Midbrain (tissue), 1 donor: ENCODE data around the gene PIN4.
"Not testable (repeated sequence)": the region's sequence is repeated elsewhere in the genome, so short reads cannot be mapped to it uniquely, and the experiment has no call there.

Experiments used
- DNase-seq: peaks from one replicate; lab custom pipeline; 2025; lab: John Stamatoyannopoulos, UW

Gene PIN4

DNA sequence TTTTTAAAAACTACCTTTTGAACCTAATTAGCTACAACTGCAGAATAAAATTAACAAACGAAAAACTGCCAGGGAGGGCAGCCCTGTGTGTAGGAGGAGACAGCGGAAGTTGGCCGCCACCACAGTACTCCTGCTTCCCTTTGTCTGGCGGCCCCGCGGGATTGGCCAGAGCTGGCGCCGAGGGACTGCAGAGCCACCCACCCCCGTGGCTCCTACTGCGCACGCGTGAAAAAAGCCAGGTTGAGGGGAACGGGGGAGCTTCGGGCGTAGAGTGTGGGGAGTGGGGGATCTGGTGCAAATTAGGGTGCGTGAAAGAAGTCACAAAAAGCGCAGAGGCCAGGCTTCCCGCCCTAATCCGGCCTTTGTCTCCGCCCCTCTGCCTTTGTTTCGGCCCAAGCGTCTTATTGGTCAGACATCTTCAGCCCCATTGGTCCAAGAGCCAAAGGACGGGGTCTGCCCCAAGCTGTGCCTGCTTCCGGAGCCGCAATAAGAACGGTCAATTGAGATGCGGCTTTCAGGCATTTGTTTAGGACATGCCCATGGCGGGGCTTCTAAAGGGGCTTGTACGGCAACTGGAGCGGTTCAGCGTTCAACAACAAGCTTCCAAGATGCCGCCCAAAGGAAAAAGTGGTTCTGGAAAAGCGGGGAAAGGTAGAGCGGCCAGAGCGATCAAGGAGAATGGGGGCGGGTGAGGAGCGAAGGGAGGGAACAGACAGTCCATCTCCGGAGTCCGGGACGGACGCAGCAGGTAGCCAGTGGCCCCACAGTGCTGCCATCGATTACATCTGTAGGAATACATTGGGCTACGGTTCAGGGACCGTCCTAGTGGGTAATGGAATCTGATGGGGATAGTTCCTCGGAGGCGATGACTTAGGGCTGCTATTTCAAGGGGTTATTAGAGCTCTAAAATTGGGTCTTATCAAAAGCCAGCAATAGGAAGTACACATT, at the start of gene PIN4:
TSS of gene PIN4 (plus strand) at position 580 of the 948 bp plus-strand sequence. CDS start at position 609, 29 bp downstream.
- DNase-seq, result peak; percentile 96

DNA sequence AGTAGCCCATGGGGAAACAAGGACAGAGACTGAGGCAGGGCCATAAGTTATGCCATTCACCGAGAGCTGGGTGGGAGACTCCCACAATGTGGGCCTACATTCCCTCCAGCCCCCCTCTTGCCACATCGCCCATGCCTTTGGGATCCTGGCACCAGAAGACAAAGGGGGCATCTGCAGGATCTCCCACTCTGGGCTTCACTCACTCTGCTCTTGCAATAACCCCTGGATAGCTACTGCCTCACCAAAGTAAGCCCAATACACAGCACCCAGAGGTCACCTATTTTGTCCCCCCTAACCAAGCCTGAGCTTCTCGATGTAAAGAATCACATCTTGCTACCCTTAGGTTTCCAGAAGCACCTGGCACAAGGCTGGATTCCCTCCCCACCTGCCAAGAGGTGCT, 49.1 kb upstream of the PIN4 start:
- DNase-seq, result no peak

DNA sequence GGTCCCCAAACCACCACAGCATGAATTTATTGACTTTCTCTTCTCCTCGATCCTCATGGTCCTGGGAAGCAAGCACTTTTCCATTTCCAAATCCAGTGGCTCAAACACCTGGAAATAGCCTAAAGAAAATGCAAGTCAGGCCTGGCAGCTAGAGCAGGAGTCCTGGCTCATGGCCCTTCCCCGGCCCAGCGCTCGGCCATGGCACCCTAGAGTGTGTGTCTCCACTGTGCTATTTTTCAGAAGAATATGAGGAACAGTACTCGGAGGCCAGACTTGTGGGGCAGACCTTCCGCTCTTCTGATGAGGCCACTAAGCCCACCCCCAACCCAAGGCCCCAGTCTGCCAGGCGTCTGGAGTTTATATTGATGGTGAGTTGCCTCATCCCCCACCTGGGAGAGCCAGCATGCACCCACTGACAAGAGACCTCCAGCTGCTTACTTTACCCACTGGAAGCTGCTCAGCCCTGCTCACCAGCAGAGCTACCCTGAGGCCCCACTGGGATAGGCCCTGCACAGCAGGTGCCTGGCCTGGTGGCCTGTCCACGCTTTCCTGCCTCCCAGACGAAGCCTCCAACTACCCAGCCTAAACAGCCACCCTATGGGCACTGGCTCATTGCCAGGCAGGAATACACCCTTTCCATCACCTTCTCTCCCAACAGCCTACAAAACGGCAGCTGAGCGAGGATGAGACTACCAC, 47.6 kb upstream of the PIN4 start:
- no peak for DNase-seq

DNA sequence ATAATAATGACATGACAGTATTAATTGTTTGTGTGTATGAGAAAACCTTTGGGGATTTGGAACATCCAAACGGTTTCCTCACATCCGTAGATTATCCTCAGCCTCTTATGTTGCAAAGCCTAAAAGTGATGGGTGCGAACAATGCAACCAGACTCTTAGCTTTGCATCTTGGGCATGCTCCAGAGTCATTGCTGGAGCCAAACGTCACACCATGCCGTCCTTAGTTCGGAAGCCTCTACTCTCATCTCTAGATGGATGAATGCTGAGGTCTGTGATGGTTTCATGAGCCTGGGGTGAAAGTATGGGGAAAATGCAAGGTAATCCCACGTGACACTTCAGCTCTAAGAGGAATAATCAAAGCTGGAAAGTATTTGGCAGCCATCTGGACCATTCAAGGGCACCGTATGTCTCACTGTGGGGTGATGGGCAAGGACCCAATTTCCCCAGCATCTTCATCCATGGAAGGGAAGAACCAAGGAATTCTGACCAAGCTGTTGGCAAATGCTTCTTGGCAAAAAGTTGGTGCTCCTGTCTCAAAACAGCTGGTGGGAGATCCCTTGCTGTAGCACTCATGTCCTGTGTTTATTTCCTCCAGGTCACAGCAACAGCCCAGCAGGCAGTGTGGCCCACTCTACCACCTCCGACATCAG, 43.6 kb upstream of the PIN4 start:
- DNase-seq, result no peak

DNA sequence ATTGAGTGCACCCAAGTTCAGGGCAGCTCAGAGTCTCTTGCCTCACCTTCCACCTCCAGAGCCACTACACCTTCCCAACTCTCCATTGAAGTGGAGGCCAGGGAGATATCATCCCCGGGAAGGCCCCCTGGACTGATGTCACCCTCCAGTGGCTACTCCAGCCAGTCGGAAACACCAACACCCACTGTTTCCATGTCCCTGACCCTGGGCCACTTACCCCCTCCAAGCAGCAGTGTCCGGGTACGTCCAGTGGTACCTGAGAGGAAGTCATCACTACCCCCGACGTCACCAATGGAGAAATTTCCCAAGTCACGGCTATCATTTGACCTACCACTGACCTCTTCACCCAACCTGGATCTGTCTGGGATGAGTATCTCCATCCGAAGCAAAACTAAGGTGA, 42.0 kb upstream of the PIN4 start:
- DNase-seq, result no peak

DNA sequence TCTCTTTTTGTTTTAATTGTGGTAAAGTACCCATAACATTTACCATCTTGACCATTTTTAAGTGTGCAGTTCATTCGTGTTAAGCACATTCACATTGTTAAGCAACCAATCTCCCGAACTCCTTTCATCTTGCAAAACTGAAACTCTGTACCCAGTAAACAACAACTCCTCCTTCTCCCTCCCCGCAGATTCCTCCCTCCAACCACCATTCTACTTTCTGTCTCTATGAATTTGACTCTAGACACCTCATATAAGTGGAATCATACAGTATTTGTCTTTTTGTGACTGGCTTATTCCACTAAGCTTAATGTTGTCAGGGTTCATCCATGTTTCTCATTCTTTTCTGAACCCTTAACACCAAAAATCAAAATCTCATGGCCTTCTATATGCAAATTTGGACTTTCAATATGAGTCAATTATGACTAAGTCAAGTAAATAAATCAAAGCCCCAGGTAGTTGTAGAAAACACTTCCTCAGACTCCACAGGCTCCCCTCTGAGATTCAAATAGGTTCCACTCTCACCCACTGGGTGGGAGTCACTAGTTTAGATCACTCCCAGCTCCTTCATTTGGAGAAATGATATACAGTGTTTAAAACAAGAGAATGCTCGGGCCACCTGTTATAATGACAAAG, 40.1 kb upstream of the PIN4 start:
- no peak for DNase-seq

DNA sequence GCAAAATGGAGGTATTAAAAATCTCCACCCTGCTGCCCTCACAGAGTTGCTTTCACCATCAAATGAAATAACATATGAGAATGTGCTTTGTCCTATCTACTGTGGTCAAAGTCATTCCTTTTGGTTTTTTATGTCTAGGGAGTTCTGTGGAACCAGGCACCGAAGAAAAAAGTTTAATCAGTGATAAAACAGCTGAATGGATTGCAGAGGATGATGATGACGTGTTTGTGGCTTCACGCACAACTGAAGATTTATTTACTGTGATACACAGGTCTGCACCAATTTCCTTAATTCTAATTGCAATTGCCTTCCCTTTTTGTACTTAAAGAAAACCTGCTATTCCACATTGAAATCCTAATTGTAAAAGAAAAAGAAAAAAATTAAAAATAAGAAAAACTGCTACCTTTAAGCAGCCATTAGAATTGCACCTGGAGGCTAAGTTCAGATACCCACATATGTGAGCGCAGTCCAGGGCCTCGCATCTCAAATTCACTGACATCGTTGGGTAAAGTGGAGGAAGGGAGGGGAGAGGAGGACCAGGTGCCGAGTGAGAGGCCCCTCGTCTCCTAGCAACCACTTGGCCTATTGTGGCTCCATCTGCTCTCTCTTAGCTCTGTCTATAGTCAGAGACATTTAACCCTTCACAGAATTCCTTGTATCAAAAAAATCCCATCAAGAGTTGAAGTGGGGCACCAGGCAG, 39.3 kb upstream of the PIN4 start:
- no peak for DNase-seq

DNA sequence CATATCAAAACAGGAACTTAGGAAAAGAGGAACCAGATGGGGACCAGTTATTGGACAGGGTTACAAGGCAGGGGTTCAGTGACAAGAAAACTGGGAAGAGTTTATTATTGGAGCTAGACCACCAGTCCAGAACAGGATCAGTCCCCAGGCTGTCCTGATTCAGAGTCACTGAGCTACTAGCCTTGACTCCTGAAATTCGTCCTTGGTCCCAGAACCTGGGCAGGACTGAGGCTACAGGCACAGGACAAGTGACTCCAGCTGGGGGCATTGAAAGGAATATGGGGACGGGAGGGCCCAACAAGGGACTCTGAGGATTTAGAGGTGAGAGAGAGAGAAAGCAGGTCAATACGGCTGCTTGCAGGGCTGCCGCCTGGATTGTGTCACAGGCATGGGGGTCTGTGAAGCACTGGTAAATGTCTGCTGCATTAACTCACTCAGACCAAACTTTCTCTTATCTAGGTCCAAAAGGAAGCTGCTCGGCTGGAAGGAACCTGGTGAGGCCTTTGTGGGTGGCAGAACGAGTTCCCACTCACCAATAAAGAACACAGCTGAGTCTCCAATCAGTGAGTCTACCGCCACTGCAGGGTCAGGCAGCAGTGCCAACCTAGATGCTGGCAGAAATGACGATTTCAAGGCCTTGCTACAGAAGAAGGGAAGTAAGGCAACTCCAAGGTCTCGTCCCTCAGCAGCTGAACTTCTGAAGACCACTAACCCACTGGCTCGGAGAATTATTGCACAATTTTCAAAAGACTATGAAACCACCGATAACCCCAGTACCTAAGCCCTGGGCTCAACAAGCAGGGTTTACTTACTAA, 38.6 kb upstream of the PIN4 start:
- DNase-seq, result no peak

DNA sequence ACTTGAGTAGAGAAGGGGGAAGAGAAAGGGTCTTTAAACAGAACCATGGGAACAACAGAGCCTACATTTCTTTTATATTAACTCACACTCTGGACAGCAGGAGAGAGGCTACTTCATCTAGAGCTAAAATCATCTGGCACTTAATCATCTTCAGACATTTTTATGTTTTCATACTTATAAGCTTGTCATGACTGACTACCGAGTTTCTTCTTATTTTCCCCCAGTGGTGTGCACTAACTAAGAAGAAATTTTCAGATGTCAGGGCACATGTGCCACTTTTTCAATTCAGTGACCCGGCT, 38.0 kb upstream of the PIN4 start:
- DNase-seq, result no peak

DNA sequence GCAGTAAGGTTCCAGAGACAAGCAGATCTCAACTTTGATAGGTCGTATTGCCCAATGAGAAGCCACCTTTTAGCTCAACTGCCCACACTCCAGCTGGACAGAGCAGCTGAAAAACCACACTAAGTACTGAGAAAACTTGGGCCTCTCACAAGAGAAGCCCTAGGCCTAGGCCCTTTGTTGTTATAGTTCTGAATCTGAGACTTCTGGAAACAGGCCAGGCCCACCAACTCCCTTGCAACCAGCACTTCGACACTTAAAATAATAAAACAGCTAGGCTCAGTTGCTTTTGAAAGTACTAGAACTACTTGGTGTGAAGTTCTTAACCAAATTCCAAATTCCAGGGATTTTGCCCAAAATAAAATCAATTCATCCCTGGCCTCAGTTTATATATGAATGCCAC, 36.4 kb upstream of the PIN4 start:
- DNase-seq, result no peak

DNA sequence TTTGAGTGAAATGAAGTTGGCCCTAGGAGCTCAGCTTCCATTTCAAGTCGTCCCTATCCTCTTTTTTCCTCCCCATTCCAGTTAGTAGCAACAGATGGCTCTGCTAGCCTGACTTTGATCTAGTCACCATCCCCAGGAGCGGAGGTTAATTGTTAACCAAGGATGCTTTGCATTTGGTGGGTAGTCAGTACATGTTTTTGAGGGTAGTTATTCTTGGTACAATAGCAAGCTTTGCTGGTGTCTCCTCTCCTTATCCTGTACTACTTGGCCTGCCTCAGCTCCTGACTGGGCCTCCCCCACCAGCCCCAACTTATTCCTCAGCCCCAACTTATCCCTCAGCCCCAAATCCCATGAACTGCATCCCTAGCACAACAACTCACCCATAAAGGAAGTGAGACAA, 35.0 kb upstream of the PIN4 start:
- DNase-seq, result no peak

DNA sequence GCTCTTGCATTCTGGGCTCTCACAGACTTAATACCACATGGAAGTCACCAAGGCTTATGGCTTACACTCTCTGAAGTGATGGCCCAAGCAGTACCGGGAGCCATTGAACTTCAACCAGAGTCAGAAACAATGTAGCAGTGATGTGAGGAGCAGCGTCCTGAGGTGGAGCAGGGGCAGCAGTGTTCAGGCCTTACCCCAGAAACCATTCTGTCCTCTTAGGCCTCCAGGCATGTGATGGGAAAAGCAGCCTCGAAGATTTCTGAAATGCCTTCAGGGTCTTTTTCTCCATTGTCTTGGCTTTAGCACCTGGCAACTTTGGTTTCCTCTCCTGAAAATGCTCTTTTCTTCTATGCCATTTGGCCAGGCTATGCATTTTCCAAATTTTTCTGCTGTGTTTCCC, 22.8 kb upstream of the PIN4 start:
- DNase-seq, result no peak

DNA sequence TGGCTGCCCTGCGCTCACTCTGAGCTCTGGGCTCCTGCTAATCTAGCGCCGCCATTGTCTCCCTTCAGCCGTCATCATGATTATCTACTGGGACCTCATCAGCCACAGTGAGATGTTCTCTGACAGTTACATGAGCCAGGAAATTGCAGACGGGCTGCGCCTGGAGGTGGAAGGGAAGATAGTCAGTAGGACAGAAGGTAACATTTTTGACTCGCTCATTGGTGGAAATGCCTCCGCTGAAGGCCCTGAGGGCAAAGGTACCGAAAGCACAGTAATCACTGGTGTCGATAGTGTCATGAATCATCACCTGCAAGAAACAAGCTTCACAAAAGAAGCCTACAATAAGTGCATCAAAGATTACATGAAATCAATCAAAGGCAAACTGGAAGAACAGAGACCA, 21.8 kb upstream of the PIN4 start:
- DNase-seq, result no peak

DNA sequence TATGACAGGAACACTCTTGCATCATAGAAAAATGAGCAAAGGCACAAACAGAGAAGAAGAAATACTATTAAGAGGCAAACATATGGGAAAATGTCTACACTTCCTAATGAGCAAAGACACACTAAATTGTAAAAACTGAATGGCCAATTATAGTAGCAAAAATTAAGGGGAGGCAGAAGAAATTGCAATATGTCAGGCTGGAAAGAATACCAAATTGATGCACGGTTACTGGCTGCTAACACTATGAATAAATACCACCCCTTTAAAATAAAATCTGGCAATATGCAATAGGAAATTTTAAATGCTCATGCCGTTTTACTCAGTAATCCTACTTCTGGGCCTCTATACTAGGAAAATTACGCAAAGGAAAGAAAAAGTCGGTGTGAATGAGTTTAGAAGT, 16.0 kb upstream of the PIN4 start:
- DNase-seq, result no peak

DNA sequence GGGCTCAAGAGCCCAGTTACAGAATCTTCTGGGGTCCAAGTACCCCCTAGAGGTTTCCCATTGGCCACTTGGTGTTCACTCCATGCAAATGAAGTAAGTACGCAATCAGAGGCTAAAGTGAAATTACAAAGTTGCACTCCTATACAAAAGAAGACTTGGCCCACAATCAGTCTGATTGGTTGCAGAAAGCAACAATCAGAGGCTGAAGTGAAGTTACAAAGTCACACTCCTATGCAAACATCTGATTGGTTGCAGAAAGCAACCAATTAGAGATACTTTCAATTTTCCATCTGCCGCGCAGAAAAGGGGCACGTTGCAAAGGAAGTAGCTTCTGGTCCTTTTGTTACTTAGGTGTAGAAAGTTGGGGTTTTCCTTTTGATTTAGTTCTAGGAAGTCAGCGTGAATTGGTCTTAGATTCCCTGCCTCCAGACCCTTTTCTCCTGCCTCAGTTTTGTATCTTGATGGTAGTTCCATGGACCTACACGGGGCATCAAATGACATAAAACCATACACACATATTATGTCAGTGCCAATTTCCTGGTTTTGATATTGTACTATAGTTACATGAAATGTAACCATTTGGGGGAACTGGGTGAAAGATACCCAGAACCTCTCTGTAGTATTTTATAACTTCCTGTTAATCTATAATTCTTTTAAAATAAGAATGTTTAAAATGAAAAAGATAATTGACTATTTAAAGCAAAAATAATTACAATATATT, 12.4 kb upstream of the PIN4 start:
- no peak for DNase-seq

DNA sequence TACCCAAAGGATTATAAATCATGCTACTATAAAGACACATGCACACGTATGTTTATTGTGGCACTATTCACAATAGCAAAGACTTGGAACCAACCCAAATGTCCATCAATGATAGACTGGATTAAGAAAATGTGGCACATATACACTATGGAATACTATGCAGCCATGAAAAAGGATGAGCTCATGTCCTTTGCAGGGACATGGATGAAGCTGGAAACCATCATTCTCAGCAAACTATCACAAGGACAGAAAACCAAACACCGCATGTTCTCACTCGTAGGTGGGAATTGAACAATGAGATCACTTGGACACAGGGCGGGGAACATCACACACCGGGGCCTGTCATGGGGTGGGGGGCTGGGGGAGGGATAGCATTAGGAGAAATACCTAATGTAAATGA, 5.3 kb upstream of the PIN4 start:
- not testable (repeated sequence) for DNase-seq

DNA sequence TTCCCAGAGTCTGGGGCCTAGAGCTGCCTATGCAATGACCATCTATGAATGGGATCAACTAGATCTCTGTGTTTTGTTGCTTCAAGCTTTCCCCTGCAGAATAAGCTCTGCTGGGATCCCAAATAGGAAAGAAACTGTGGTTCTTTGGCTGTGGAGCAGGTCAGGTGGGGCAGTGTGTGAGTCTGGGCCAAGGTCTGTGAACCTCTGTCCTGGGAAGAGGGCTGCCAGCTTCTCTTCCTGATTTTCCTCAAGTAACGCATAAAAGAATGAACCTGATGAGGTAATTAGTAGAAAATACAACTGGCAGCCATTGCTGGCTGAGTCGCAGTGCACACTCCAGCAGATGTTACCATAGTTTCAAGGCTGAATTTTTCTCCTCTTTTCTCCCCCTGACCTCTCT, 4.6 kb upstream of the PIN4 start:
- DNase-seq, result peak; percentile 24

DNA sequence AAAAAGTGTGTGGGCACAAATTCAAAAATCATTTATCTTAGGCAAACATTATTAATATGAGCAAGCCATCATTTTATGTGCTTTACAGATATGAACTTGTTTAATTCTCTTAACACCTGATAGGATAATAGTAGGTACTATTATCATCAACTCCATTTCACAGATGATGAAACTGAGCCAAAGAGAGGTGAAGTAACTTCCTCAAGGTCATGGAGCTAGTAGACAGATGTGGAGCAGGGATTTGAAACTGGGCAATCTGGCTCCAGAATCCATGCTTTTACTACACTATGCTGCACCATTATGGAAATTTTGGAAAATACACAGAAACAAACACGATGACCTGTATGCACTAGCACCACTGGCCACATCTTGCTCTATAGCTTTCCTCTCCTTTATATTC, 1.0 kb upstream of the PIN4 start:
- no peak for DNase-seq

DNA sequence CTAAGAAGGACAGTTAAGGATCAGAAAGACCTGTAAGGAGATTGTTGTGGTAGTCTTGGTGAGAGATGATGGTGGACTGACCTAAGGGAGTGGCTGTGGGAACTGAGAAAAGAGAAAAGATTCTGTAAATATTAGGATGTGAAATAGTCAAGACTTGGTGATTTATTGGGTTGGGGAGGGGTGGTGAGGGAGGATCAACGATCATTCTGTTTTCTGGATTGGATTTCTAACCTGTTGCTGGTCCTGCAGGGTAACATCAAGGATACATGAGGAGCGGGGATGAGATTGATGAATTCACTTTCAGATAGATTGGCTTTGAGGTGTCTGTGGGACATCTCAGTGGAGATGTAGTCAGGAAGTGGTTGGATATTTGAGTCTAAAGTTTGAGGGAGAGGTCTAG, 1.4 kb downstream of the PIN4 start:
- no peak for DNase-seq

DNA sequence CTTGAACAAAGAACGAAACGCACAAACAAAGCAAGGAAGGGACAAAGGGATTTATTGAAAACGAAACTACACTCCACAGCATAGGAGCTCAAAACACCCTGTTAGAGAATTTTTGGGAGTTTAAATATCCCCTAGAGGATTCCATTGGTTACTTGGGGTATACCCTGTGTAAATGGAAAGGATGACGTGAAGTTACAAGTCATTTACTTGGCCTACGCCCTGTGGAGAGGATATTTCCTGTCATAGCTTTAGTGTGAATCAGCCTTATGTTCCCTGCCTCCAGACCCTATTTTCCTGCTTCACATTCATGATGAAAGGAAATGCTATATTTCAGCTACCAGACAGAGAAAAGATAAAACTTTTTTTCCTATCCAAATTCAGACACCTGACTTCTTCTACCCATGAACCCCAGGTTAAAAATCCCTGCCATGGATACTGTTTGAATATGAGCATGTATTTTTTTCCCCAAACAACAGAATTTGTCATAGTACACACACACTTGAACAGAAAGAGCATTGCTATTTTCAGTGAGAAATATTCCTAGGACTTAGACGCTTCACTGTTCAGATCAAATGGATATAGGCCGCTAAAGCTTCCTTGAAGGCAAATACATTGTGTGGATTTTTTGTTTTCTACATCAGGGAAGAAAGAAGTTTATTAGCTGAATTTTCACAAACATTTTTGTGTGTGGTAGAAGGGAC, 20.4 kb downstream of the PIN4 start:
- DNase-seq, result no peak
